Stimulated activated naive CD4-positive, alpha-beta T cell (primary cell): ENCODE results near the gene MYL12B.
A peak's percentile ranks its signal among the peaks of the same experiment; 100 is the strongest.
"Not testable (repeated sequence)": the region's sequence is repeated elsewhere in the genome, so short reads cannot be mapped to it uniquely, and the experiment has no call there.

Experiments used
- DNase-seq, 6 experiments: peaks; one replicate each; lab custom pipeline; 2025; lab: John Stamatoyannopoulos, UW

The MYL12B gene

GRCh38 chr18:3297025-3297984 lies 35.4 kb downstream of the MYL12B start:
- DNase-seq: peak; percentile 83 to 89 (median 86)

GRCh38 chr18:3304832-3305231 lies 42.9 kb downstream of the MYL12B start:
- no peak for DNase-seq

GRCh38 chr18:3305354-3305762 lies 43.4 kb downstream of the MYL12B start:
- DNase-seq: peak in 1 of 6 experiments; percentile 2

- DNase-seq: no peak
Measured at GRCh38 chr18:3305933-3306332, 44.0 kb downstream of the MYL12B start.

GRCh38 chr18:3306391-3306790 lies 44.5 kb downstream of the MYL12B start:
- no peak for DNase-seq

- DNase-seq: no peak
Measured at GRCh38 chr18:3313685-3314084, 51.8 kb downstream of the MYL12B start.

GRCh38 chr18:3315344-3315743 lies 53.4 kb downstream of the MYL12B start:
- DNase-seq: not testable (repeated sequence)

GRCh38 chr18:3319399-3319798 lies 57.5 kb downstream of the MYL12B start:
- no peak for DNase-seq

GRCh38 chr18:3319894-3320454 lies 58.0 kb downstream of the MYL12B start:
- DNase-seq: no peak

- no peak for DNase-seq
Measured at GRCh38 chr18:3321133-3321812, 59.3 kb downstream of the MYL12B start.

GRCh38 chr18:3323900-3324299 lies 62.0 kb downstream of the MYL12B start:
- no peak for DNase-seq
